CD4-positive, alpha-beta T cell treated with Interleukin-1 beta for 1 hour (primary cell): ENCODE results near the gene PPP1CA.
"Not testable (repeated sequence)": the region's sequence is repeated elsewhere in the genome, so short reads cannot be mapped to it uniquely, and the experiment has no call there.

Experiments
- DNase-seq, 2 donors: peaks; one replicate each; pipeline ENCODE4 v3.0.0-alpha.2; 2020 to 2022

PPP1CA gene

GRCh38 chr11:67434395-67434881 is 32.8 kb upstream of the PPP1CA start:
- DNase-seq = peak in 1 of 2 donors; percentile 14

GRCh38 chr11:67433536-67434394 is 32.1 kb upstream of the PPP1CA start:
- DNase-seq = peak in 1 of 2 donors; percentile 39

- DNase-seq = no peak
Observed at GRCh38 chr11:67432655-67433349, 31.1 kb upstream of the PPP1CA start.

GRCh38 chr11:67431346-67432249 is 29.9 kb upstream of the PPP1CA start:
- no peak for DNase-seq

- no peak for DNase-seq
Observed at GRCh38 chr11:67429722-67430121, 28.1 kb upstream of the PPP1CA start.

GRCh38 chr11:67429038-67429668 is 27.5 kb upstream of the PPP1CA start:
- DNase-seq = no peak

- peak; percentile 97 to 98 for DNase-seq
Observed at GRCh38 chr11:67428052-67429001, 26.7 kb upstream of the PPP1CA start, which contains the start of gene RPS6KB2. Gene RPS6KB2, plus strand, starts transcription at chr11:67428494. Its CDS starts 52 bp downstream, at chr11:67428546.

GRCh38 chr11:67427364-67427859 is 25.8 kb upstream of the PPP1CA start:
- DNase-seq = not testable (repeated sequence)

GRCh38 chr11:67423891-67424613 is 22.4 kb upstream of the PPP1CA start:
- DNase-seq = no peak

GRCh38 chr11:67423466-67423865 is 21.8 kb upstream of the PPP1CA start:
- no peak for DNase-seq

GRCh38 chr11:67422891-67423290 is 21.2 kb upstream of the PPP1CA start:
- no peak for DNase-seq

GRCh38 chr11:67421430-67422031 is 19.9 kb upstream of the PPP1CA start:
- DNase-seq = no peak

- DNase-seq = peak; percentile 97 to 98
Observed at GRCh38 chr11:67420646-67421429, 19.2 kb upstream of the PPP1CA start.

GRCh38 chr11:67420147-67420645 is 18.5 kb upstream of the PPP1CA start:
- no peak for DNase-seq

- DNase-seq = no peak
Observed at GRCh38 chr11:67419325-67420049, 17.8 kb upstream of the PPP1CA start.

- DNase-seq = peak; percentile 44 to 70
Observed at GRCh38 chr11:67418476-67419281, 17.0 kb upstream of the PPP1CA start.

- DNase-seq = no peak
Observed at GRCh38 chr11:67417425-67417824, 15.8 kb upstream of the PPP1CA start.
